Astrocyte (in vitro differentiated cells and primary cell): ENCODE data around the gene RPL21.
"Not testable (repeated sequence)": the region's sequence is repeated elsewhere in the genome, so short reads cannot be mapped to it uniquely, and the experiment has no call there.

Experiments
- EZH2 ChIP-seq: IDR thresholded peaks from 2 replicates; pipeline ENCODE4 v1.6.1; 2012; ENCODE audit warnings: mild to moderate bottlenecking, low read length, inconsistent platforms; ENCODE audit not compliant: insufficient read depth
- TF ChIP-seq, protein P1 (sequence below): IDR thresholded peaks from 2 replicates; pipeline ENCODE4 v1.5.1; 2011; ENCODE audit warnings: low read depth, mild to moderate bottlenecking, inconsistent platforms, low read length, moderate library complexity; ENCODE audit not compliant: insufficient read depth

DNA sequence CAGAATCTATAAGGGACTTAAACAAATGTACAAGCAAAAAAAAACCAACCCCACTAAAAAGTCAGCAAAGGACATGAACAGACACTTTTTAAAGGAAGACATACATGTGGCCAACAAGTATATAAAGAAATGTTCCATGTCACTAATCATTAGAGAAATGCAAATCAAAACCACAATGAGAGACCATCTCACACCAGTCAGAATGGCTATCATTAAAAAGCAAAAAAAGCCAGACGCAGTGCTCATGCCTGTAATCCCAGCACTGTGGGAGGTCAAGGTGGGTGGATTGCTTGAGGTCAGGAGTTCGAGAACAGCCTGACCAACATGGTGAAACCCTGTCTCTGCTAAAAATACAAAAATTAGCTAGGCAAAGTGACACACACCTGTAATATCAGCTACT, 29.3 kb upstream of the RPL21 start:
- TF ChIP-seq, protein P1, sequence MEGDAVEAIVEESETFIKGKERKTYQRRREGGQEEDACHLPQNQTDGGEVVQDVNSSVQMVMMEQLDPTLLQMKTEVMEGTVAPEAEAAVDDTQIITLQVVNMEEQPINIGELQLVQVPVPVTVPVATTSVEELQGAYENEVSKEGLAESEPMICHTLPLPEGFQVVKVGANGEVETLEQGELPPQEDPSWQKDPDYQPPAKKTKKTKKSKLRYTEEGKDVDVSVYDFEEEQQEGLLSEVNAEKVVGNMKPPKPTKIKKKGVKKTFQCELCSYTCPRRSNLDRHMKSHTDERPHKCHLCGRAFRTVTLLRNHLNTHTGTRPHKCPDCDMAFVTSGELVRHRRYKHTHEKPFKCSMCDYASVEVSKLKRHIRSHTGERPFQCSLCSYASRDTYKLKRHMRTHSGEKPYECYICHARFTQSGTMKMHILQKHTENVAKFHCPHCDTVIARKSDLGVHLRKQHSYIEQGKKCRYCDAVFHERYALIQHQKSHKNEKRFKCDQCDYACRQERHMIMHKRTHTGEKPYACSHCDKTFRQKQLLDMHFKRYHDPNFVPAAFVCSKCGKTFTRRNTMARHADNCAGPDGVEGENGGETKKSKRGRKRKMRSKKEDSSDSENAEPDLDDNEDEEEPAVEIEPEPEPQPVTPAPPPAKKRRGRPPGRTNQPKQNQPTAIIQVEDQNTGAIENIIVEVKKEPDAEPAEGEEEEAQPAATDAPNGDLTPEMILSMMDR: not testable (repeated sequence)
- TF ChIP-seq EZH2: not testable (repeated sequence)
